HG03558 (cell line): ENCODE data around the gene HHAT.

Source experiments
- ATAC-seq: cut with Tn5 transposase; IDR thresholded peaks from one replicate; pipeline ENCODE4 v1.9.1; 2021; ENCODE audit warnings: moderate number of reproducible peaks; ENCODE audit not compliant: unreplicated experiment; ENCODE audit errors: extremely low read depth

HHAT gene

DNA sequence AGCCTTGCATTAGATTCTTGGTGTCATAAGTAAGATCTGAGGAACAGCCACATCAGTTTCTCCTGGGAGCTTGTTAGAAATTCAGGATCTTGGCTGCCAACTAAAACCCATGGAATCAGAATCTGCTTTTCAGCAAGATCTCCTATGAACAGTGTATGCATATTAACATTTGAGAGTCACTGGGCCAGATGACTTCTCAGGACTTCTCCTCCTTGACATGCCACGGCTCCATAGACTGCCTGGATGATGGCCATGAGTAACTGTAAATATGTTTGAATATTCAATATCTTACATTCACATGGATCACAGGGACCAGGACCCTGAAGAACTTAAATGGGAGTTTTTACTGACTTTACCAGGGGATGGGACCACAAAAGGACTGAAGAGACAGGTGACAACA lies 148.0 kb downstream of the HHAT start:
- ATAC-seq, result no peak

DNA sequence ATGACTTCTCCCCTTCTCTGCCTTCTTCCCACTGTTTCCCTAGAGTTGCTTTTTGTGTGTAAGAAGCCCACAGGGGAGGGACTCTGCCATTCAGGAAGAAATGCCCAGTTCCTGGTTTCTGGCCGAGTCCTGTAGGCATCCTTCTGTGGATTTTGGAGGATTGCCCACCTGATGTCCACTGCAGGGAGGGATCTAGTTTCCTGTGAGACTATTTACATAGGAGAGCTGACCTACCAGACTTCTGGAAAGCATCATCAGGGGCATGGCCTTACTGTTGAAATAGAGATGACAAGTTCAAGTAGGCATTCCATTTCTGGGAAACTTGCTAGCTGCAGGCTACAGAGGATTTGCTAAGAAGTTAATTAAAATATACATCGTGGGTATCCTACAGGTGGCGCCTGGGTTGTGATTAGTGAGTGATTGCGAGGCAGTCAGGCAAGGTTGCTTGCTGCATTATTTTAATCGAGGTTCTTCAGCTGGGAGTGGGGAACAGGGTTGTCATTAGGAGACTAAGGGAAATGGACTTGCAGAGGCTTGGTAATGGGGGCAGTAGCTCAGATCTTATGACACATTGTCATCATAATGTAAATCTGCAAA lies 148.7 kb downstream of the HHAT start:
- ATAC-seq, result no peak

DNA sequence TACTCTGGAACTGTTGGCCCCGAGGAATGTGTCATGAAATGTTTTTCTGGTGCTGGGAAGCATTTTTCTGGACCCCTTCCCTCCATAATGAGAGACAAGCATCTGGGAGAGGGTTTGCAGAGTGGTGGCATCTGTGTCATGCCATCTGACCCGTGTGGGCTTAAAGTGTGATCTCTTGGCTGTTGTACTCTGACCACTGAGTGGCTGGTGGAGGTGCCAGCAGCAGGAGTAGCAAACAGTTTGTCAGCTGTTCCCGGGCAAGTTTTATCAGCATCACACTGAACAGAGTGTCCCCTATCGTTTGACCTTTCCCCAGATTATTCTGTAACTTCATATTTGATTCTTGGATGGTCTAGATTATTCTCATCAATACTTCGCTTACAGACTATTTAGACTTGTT lies 150.1 kb downstream of the HHAT start:
- no peak for ATAC-seq

DNA sequence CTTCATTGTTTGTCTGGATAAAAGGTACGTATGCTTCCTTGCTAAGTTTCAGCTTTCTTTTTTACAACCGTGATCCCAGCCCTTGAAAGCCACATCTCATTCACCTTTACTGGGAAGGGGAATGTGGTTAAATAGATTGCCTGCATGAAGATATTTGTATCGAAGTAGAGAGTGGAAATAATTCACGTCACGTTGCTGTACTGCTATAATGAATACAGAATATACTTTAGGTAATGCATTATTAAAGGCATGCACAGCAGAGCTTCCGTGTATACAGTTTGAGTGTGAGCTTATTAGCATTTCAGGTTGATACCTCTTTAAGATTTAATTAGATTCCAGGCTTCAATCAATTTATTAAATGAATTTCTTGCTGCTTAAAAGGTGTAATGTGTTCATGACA lies 153.8 kb downstream of the HHAT start:
- ATAC-seq, result no peak

DNA sequence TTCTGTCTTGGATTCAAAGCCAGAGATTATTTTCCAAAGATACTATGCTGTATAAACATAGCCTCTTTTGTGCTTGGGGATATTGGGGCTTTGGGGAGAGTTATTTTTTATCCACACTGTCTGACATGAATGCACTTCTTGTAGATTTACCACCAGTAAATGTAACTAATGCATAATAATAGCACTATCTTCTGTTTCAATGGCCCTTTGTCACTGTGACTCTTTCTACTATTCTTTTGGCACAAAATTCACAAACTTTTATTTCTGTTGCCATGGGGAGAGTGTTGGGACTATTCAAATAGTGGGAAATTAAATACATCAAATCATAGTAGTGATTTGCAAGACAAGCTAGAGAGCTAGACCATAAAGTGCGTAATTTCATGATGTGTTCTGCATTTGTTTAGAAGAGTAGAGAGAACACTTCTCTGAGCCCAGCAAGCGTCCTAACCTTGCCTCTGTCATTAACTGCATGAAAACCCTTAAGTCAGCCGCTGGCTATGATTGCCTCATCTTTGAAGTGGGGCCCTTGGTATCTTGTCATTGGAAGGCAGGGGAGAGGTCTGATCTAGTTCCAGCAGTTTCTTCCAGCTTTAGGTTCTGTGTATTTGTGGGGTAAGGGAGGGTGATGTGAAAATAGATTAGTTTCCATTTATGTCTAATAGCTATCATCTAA lies 154.4 kb downstream of the HHAT start:
- no peak for ATAC-seq

DNA sequence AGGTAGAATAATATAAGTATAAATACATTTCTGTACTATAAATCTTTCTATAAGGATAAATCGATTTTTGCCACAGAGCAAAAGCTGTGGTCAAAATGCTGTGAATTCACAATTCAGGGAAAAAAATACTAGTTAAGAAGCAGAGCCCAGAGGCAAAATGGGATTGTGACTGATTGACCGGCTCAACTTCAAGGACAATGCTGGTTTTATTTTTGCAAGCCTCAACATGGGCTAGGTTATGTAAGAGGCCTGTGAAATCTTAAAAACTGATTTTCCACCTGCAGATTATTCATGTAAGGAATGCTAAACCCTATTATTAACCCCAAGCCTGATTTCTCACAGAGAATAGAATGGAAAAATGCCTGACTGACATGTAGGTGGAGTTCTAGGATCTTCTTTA lies 155.1 kb downstream of the HHAT start:
- no peak for ATAC-seq

DNA sequence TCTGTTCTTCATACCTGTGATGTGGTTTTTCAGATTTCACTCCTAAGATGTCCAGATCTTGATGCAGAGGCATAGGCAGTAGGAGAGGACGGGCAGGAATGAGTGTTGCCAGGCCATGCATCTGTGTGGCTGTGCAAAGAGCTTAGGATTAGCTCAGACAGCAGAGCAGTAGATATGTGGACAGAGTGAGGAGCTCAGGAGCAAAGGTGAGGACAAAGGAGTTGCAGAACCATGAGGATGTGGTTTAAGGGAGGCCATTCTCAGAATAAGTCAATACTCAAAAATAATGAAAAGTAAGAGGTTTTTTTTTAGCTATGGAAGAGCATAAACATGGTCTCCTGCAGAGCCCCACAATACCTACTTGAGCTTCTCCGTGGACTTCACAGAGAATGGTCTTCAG lies 158.3 kb downstream of the HHAT start:
- ATAC-seq, result no peak

DNA sequence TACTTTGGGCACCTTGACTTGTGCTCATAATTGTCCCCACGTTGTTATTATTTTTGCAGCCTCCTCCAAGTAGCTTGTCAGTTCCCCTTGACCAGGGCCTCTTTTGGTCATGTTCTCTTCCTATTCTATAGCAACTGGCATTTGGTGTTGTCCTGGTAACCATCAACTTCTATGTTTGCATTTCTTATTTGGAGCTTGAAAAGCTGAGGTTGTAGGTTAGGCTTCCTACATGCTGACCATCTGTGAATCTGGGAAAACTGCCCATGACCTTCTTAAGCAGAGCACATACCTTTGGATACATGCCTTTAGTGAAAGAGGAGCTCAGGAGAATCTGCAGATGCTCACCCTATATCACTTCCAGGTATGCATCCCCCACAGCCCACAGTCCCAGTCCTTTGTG lies 160.8 kb downstream of the HHAT start:
- ATAC-seq, result no peak

DNA sequence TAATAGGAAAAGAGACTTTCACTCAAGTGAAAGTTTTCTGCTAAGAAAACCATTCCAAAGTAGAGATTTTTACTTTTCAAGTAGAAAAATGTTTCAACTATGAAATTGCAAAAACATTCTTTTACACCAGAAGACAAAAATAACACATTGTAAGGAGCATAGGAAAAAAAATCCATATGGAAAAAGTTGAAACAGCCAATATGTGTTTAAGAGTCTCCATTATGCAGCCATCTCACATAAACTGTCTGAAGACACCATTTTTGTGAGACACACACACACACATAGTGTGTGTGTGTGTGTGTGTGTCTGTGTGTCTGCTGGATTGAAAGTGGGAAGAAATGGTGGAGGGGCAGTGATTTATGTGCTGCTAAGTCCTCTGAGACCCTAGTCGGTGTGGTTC lies 162.1 kb downstream of the HHAT start:
- ATAC-seq, result no peak

DNA sequence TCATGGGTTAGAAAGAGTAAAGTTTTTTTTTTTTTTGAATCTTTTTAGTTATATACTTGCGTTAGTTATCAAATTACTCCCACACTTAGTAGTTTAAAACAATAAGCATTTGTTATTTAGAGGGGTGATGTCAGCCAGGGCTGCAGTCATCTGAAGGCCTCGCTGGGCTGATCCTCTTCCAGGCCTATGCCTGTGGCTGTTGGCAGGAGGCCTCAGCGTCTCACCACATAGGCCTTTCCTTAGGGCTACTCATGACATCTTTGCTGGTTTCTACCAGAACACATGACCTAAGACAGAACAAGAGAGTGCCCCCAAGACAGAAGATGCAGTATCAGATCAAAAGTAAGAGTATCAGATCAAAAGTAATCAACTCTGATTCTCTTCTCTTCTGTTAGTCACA lies 167.4 kb downstream of the HHAT start:
- ATAC-seq, result no peak

DNA sequence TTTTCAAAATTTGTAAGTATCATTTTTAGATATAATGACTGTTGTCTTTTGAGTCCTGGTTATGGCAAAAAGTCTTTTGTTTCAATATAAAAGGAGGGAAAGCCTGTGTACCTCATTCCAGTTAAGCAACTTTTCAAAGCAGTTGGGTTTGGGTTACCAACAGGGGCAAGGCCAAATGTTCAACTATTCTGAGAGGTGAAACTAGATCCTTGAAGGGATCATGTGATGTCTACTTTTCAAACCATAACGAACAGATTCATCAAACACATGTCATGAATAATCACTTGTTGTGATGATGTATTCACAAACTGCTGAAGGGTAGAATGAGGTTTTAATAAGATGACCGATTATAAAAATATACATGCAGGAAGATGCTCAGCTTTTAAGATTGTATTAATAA lies 171.3 kb downstream of the HHAT start:
- ATAC-seq, result no peak

DNA sequence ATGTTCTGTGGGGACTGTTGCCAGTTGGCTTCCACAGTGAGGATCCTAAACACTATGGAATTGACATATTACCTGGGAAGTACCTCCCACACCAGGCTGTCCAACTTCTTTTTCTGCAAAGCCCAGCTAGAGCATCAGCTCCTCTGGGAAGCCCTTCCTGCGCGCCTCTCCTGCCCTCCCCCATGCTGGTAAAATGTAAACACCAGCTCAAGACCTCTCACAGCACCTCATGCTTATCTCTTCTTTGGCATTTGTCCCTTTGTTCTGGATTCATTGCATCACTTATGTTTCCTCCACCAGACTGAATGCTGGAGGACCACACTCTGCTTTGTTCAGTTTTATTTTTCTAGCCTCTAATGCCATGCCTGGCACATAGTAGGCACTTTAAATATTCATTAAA lies 172.1 kb downstream of the HHAT start:
- no peak for ATAC-seq

DNA sequence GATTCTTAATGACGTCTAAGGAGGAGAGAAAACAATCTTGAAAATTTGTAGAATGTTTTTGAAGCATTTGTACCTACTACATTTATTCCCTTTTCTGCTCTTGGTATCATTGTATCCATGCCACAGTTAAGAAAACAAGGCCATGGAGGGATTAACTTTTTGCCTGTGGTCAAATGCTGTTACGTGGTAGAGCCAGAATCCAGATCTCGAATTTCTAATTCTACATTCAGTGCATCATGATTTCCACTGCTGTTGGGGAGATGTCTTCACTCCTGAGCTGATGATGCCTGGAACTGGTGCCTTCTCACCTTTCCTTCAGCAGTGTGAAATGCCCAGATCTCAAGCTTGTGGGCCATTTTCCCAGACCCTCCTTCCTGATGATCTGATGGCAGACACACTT lies 175.6 kb downstream of the HHAT start:
- no peak for ATAC-seq

DNA sequence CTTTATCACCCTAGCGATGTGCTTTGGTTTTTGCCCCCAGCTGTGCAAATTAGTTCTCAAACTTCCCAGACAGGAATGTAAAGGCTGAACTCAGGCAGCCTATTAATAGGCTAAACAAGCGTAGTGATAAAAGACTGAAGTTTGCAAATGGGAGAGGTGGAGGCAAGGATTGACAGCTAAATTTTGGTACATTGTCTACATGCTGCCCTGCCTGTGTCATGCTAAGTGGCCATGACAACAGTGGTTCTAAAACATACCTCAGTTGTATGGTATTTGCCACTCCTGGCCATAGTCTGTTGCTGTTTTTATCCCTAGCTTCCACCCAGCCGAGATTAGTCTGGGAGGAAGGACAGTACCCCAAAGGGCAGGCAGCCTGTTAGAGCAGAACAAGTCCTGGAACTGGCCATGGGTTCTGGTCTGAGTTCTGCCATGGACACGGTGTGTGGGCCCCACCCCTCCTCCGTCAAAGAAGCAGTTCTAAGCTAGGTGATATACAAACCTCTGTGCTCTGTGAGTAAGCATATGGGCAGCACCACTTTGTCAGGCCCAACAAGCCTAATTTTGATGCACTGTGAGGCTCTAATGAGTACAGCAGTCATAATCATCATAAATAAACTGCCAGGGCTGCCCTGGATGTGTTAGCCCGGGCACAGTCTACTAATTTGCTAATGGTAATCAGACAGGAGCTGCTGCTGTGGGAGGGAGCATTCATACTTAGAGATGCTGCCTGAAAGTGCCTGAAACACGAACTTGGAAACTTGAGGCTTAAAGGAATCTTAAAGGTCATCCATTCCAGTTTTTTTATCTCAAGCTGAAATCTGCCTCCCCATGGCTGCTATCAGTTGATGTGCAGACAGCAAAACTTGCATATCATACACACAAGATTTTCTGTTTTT lies 177.1 kb downstream of the HHAT start:
- no peak for ATAC-seq

DNA sequence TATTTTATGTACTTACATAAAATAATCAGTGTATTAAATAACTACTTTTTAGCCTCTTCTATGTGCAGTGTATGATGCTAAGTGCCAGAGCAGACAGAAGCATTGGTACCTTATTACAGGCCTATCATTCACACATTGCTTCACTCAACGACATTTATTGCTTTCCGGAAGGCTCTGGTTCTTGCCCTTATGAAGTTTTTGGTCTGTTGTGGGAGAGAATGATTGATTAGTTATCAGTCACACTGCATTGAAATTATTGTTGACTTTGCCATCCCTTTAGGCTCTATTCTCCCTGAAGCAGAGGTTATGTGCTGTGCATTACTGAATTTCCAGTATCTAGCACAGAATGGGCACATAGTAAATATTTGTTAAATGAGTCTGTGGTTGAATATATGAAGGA lies 178.0 kb downstream of the HHAT start:
- no peak for ATAC-seq

DNA sequence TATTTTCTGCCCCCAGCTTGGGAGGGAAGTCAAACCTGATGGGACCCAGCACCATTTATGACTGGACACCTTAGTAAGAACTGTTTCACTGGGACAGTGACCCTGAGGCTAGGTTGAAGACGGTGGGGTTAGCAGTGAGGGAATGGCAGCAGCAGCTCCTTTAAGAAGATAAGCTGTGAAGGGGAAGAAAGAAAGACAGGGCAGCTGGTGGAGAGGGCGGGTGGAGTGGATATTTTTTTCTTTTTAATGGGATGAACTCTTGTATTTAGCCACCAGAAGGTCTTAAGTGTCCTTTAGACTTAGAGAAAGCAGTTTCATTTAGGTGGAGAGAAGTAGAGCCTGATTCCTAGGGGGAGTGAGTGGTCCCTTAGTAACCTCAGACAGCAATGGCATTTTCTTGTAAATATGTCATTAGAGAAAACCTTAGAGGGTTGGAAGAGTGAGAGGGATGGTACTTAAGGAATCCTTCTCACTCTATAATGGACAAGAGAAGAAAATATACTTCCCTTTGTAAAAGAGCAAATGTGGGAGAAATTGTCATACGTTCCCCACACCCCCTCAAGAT lies 187.5 kb downstream of the HHAT start:
- no peak for ATAC-seq

DNA sequence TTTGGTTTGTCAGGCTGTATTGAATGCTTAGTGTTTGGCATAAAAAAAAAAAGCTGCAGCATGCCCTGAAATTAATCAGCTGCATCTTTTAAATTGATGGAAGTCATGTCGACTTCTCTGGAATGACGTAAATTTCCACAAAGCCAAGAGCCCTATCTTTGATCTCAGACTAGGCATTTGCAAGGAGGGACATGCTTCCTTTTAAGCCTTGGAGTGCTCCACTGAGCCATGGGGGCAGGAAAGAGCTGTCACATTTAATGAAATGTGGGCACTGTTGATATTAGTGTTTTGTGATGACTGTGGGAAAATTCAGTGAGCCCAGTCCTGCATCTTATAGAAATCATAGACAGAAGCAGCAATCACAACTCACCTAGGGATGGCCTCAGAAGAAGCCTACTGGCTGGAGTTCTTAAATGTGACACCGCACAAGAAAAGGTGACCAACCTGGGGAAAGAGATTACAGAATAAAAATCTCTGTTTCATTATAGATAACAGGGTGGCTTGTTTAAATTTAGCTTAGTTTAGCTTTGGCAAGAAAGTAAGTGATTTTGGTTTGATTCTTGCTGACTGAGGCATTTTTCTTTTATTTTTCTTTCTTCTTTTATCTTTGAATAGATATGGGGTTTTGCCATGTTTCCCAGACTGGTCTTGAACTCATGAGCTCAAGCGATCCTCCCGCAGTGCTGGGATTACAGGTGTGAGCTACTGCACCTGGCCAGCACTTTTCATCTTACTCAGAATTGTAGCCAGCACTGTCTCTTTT lies 188.2 kb downstream of the HHAT start:
- no peak for ATAC-seq

DNA sequence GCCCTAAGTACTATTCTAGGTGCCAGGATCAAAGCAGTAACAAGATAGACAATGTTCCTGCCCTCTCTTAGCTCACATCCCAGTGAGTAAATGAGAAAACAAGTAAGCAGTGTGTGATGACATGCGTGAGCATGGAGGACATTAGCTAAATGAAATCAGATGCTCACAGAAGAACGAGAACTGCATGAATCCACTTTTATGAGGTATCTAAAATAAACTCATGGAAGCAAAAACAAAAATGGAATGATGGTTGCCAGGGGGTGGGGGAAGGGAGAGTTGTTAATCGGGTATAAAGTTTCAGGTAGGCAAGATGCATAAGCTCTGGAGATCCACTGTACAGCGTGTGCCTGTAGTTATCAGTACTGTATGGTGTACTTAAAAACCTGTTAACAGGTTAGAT lies 195.1 kb downstream of the HHAT start:
- ATAC-seq, result no peak

DNA sequence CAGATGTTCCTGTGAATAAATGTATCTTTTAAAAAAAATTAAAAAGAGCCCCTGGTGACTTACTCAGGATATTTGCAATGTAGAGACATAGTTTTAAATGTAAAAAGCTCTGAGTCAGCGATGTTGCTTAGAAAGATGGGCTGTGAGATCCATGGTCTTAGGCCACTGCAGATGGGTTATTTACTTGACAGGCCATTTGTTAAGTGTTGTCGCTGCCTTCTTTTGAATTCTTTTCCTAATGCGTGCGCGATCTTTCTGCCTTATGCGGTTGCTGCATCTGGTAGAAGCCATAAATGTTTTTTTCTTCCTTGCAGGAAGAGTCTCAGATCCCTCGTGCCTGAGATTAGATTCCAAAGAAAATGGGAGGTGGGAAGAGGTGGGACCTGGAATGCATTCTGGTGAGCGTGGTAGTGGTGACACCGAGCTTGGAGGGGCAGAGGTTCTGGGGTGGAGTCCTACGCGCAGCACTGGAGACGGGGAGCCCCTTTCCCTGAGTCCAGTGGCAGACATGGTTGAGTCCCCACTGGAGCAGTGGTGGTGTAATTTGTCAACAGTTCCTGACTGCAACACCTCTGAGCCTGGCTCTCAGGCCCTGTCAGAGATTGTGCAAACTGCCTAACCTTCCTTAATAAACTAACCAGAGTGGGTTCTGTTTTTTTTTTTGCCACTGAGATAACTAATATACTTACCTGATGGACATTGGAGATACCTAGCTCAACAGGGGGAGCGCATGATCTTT lies 197.2 kb downstream of the HHAT start:
- ATAC-seq, result no peak

DNA sequence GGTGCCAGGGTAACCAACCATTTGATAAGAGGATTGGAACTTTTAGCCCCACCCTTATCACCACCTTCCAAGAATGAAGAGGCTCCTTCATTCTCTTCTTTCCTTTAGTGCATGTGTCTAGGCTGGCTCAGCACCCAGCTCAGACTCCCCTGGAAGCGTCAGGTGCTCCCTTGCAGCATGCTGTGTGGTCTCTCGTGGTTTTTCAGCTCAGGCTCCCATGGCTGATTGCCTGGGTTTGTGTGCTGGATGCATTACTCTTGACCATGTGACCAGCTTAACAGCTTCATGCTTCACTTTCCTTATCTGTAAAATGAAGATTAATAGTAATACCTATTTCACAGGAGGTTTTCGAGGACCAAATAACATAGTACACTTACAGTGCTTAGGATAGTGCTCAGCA lies 198.4 kb downstream of the HHAT start:
- ATAC-seq, result no peak
